ENCODE data around the gene RPS6KA2.

GRCh38 chr6:166533205-166533824 lies 93.7 kb downstream of the RPS6KA2 start:
- TF ChIP-seq CTCF (IDR thresholded peaks at IDR 0.05) (no peak), POLR2AphosphoS5 (IDR thresholded peaks at IDR 0.05; ENCODE audit: low read depth, low read length) (no peak), TCF7L2 (IDR thresholded peaks at IDR 0.05; ENCODE audit: low read depth, low read length) (no peak), REST (IDR thresholded peaks at IDR 0.05; ENCODE audit: insufficient read depth in 1 of 2, low read depth in 2 of 2, low read length in 1 of 2) (no peak)

All from Panc1 (cell line).